ENCODE results near the gene GDPD4. TPM values are rescaled to one million over a fixed set of nuclear protein-coding genes. Genes with fewer than 3 reads are reported as not detected.

GDPD4 gene
- total and polyA plus RNA-seq, 8 donors, result 0.12 TPM; not detected in 7

DNA sequence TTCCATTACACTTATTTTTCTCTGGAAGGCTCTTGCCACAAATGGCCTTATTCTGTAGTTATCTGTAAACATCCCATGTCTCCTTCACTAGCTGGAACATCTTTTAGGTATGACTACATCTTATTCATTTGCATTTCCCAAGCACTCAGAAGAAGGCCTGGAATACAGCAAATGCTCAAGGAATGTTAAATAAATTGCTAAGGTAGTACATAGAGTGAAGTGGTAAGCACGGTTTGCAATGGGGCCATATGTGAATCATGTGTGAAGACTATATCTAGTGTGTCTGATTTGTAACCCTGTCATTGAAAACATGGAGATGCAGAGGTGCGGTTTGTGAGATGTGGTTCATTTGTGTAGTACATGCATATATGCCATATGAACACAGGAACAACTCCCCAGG lies 33.5 kb downstream of the GDPD4 start:
- no peak for DNase-seq
- Histone ChIP-seq H3K27me3 (no peaks in the 10 kb centered on the region), H3K4me3 (no peak overlapping the region), H3K27ac (no peak overlapping the region), H3K36me3 (no peaks in the 10 kb centered on the region), H3K4me1 (no peaks in the 10 kb centered on the region), H3K9me3 (peaks cover 0 to 17% (median 5%) of the 10 kb centered on the region in 4 donors)
- intact Hi-C loops (cut with DNase I; ENCODE audit: low total_unique reads), result no loop called here
- 85 to 97% (median 91%) methylated on average over 2 of the region's 2 CpGs for WGBS, 5 donors
- no peak for TF ChIP-seq EP300 (IDR thresholded peaks at IDR 0.05)
- TF ChIP-seq POLR2A (IDR thresholded peaks at IDR 0.05), result no peak
- TF ChIP-seq, protein P1, sequence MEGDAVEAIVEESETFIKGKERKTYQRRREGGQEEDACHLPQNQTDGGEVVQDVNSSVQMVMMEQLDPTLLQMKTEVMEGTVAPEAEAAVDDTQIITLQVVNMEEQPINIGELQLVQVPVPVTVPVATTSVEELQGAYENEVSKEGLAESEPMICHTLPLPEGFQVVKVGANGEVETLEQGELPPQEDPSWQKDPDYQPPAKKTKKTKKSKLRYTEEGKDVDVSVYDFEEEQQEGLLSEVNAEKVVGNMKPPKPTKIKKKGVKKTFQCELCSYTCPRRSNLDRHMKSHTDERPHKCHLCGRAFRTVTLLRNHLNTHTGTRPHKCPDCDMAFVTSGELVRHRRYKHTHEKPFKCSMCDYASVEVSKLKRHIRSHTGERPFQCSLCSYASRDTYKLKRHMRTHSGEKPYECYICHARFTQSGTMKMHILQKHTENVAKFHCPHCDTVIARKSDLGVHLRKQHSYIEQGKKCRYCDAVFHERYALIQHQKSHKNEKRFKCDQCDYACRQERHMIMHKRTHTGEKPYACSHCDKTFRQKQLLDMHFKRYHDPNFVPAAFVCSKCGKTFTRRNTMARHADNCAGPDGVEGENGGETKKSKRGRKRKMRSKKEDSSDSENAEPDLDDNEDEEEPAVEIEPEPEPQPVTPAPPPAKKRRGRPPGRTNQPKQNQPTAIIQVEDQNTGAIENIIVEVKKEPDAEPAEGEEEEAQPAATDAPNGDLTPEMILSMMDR (IDR thresholded peaks at IDR 0.05), result no peak
- TF ChIP-seq POLR2AphosphoS5 (IDR thresholded peaks at IDR 0.05), result no peak

GRCh38 chr11:77266766-77267165 lies 34.7 kb downstream of the GDPD4 start:
- Histone ChIP-seq H3K36me3 (no peaks in the 10 kb centered on the region), H3K9me3 (peaks cover 6 to 29% (median 13%) of the 10 kb centered on the region in 4 donors), H3K27ac (no peak overlapping the region), H3K27me3 (no peaks in the 10 kb centered on the region), H3K4me1 (no peaks in the 10 kb centered on the region), H3K4me3 (no peak overlapping the region)
- 38 to 66% (median 53%) methylated on average over 1 of the region's 1 CpG for WGBS, 5 donors
- DNase-seq, result no peak
- intact Hi-C loops (cut with DNase I; ENCODE audit: low total_unique reads), result no loop called here
- TF ChIP-seq, protein P1 (IDR thresholded peaks at IDR 0.05), result no peak
- TF ChIP-seq POLR2AphosphoS5 (IDR thresholded peaks at IDR 0.05) (no peak), EP300 (IDR thresholded peaks at IDR 0.05) (no peak), POLR2A (IDR thresholded peaks at IDR 0.05) (no peak)

GRCh38 chr11:77262803-77263202 lies 38.7 kb downstream of the GDPD4 start:
- H3K36me3 ChIP-seq, result no peaks in the 10 kb centered on the region
- H3K9me3 ChIP-seq, result peaks cover 6 to 36% (median 17%) of the 10 kb centered on the region in 4 donors
- intact Hi-C loops (cut with DNase I; ENCODE audit: low total_unique reads), result no loop called here
- TF ChIP-seq POLR2A (IDR thresholded peaks at IDR 0.05), result no peak
- TF ChIP-seq POLR2AphosphoS5 (IDR thresholded peaks at IDR 0.05), result no peak
- TF ChIP-seq, protein P1 (IDR thresholded peaks at IDR 0.05), result no peak
- TF ChIP-seq EP300 (IDR thresholded peaks at IDR 0.05), result no peak
- no peaks in the 10 kb centered on the region for H3K4me1 ChIP-seq
- H3K27me3 ChIP-seq, result no peaks in the 10 kb centered on the region
- no peak overlapping the region for H3K4me3 ChIP-seq
- DNase-seq, result no peak
- H3K27ac ChIP-seq, result no peak overlapping the region

DNA sequence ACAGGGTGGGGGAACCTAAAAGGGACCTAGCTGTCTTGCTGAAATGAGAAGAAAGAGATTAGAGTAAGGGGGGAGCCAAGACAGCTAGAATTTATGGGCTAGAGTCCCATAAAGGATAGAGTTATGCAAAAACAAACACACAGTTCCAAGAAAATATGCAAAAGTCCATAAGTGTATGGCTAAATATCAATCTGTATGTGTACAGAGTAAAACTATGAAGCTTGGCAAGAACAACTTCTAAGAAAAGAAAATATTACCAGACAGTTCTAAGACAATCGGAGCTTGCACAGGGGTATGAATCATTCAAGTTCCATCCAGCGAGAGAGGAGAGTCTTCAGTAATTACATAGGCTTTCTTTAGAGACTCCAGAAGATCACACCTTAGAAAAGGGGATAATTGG lies 41.8 kb downstream of the GDPD4 start:
- peak in 1 of 2 donors; percentile 13 for DNase-seq
- H3K27ac ChIP-seq, result no peak overlapping the region
- no peaks in the 10 kb centered on the region for H3K4me1 ChIP-seq
- 68 to 90% (median 80%) methylated on average over 2 of the region's 2 CpGs for WGBS, 5 donors
- no peak for TF ChIP-seq POLR2AphosphoS5 (IDR thresholded peaks at IDR 0.05)
- TF ChIP-seq, protein P1 (IDR thresholded peaks at IDR 0.05), result no peak
- TF ChIP-seq EP300 (IDR thresholded peaks at IDR 0.05), result no peak
- no peak for TF ChIP-seq POLR2A (IDR thresholded peaks at IDR 0.05)
- no peaks in the 10 kb centered on the region for H3K27me3 ChIP-seq
- intact Hi-C loops (cut with DNase I; ENCODE audit: low total_unique reads), result no loop called here
- H3K36me3 ChIP-seq, result no peaks in the 10 kb centered on the region
- H3K9me3 ChIP-seq, result peaks cover 6 to 34% (median 17%) of the 10 kb centered on the region in 4 donors
- H3K4me3 ChIP-seq, result no peak overlapping the region

All from stomach (tissue), 9 donors.